HepG2 (cell line): ENCODE measurements around the gene KL. TPM values are rescaled to one million over a fixed set of nuclear protein-coding genes. Genes with fewer than 3 reads are reported as not detected.

Experiments used
- ATAC-seq: fragments of 200-7000 bp; cut with Tn5 transposase; 3 replicates; pipeline ENCODE4 v1.9.1; 2020; ENCODE audit warnings: mild to moderate bottlenecking, moderate library complexity
- BruUV-seq: library from RNA; stranded (reverse); fragments of 400-500 nt; replicated peaks from 2 replicates; lab custom pipeline; 2021; lab: Mats Ljungman, UMichigan
- CTCF ChIA-PET: fragments of 300-600 bp; formaldehyde crosslinking; extraction: SDS; loops from one replicate; lab custom pipeline; 2021; ENCODE audit warnings: low total read pairs, inconsistent platforms, low intra/inter-chr PET ratio; lab: Yijun Ruan, JAX
- POLR2A ChIA-PET: fragments of 350-600 bp; sonication (Branson Sonifier 250); formaldehyde crosslinking; loops from one replicate; lab custom pipeline; 2020; ENCODE audit warnings: antibody characterized with exemption, inconsistent platforms; lab: Yijun Ruan, JAX
- DNase-seq: peaks from one replicate; pipeline ENCODE4 v3.0.0-alpha.2; 2015; ENCODE audit warnings: low spot score
- FAIRE-seq: peaks from 3 replicates; lab custom pipeline; 2011; peaks lifted over from hg19 to GRCh38; lab: Jason Lieb, UNC
- H2AFZ ChIP-seq: one replicate; pipeline ENCODE4 v1.6.1; 2011; ENCODE audit warnings: low read length, inconsistent platforms
- H3K27ac ChIP-seq: fragments of 300-600 bp; 3 replicates; pipeline ENCODE4 v1.8.0; 2011; ENCODE audit warnings: mixed run types, mild to moderate bottlenecking, mixed read lengths, low read length, inconsistent platforms; ENCODE audit not compliant: insufficient read depth; ENCODE audit errors: extremely low read length
- H3K27me3 ChIP-seq, 2 experiments: fragments of 200-600 bp in 1 of 2; 2 replicates in 1 of 2; 3 replicates in 1 of 2; pipeline versions ENCODE4 v1.6.0 to v1.8.0; 2011; ENCODE audit warnings: low read length in 2 of 2, mild to moderate bottlenecking in 2 of 2, moderate library complexity in 2 of 2, inconsistent platforms in 1 of 2; ENCODE audit not compliant: insufficient read depth in 2 of 2, control insufficient read depth in 1 of 2
- H3K36me3 ChIP-seq, 2 experiments: fragments of 200-600 bp in 1 of 2; replicated peaks in 1 of 2; 2 replicates in 1 of 2; 3 replicates in 1 of 2; pipeline versions ENCODE4 v1.5.1 to v1.8.0; 2011; ENCODE audit warnings: low read length in 2 of 2, inconsistent platforms in 1 of 2; ENCODE audit not compliant: insufficient read depth in 2 of 2, control insufficient read depth in 1 of 2
- H3K4me1 ChIP-seq: 2 replicates; pipeline ENCODE4 v1.5.1; 2012; ENCODE audit warnings: low read length, inconsistent platforms; ENCODE audit not compliant: insufficient read depth
- H3K4me2 ChIP-seq: 2 replicates; pipeline ENCODE4 v1.6.0; 2011; ENCODE audit warnings: low read depth, low read length, inconsistent platforms
- H3K4me3 ChIP-seq, 3 experiments: fragments of 200-600 bp in 1 of 3; sonication (generic), shearing (Covaris generic) in 1 of 3; replicated peaks in 1 of 3; 2 replicates each; pipeline ENCODE4 v1.5.1; 2011 to 2016; ENCODE audit warnings: low read length in 3 of 3, inconsistent platforms in 2 of 3, low read depth in 2 of 3, mild to moderate bottlenecking in 2 of 3, control low read depth in 1 of 3, mixed read lengths in 1 of 3; ENCODE audit not compliant: insufficient read depth in 1 of 3
- H3K79me2 ChIP-seq: one replicate; pipeline ENCODE4 v1.6.1; 2011; ENCODE audit warnings: low read length, inconsistent platforms; ENCODE audit not compliant: insufficient read depth
- H3K9ac ChIP-seq: 2 replicates; pipeline ENCODE4 v1.6.0; 2011; ENCODE audit warnings: mild to moderate bottlenecking, low read depth, low read length, inconsistent platforms; ENCODE audit not compliant: insufficient read depth
- H3K9me3 ChIP-seq: 2 replicates; pipeline ENCODE4 v1.5.1; 2012; ENCODE audit warnings: mild to moderate bottlenecking, low read length
- H4K20me1 ChIP-seq: 2 replicates; pipeline ENCODE4 v1.6.0; 2011; ENCODE audit warnings: inconsistent platforms, mild to moderate bottlenecking, low read length, moderate library complexity; ENCODE audit not compliant: insufficient read depth
- AGO1 ChIP-seq: fragments of 200-400 bp; formaldehyde crosslinking; IDR thresholded peaks from 2 replicates; pipeline ENCODE4 v1.6.1; 2017; ENCODE audit warnings: mild to moderate bottlenecking, low read depth, low read length, moderate library complexity; ENCODE audit not compliant: poor library complexity, severe bottlenecking
- ATF7-NPFF ChIP-seq: sonication (generic); formaldehyde crosslinking; IDR thresholded peaks from 2 replicates; pipeline ENCODE4 v1.8.1; 2023; ENCODE audit warnings: mild to moderate bottlenecking, low read depth, missing genetic modification reagents, moderate library complexity
- GATA4 ChIP-seq: sonication (generic); IDR thresholded peaks from 2 replicates; pipeline ENCODE4 v1.6.1; 2016; ENCODE audit warnings: antibody characterized with exemption, low read depth, borderline replicate concordance
- MXD1 ChIP-seq: sonication (generic); formaldehyde crosslinking; IDR thresholded peaks from 2 replicates; pipeline ENCODE4 v1.4.0; 2020; ENCODE audit warnings: mild to moderate bottlenecking, missing genetic modification reagents
- POLR2AphosphoS5 ChIP-seq: IDR thresholded peaks from 2 replicates; pipeline ENCODE4 v1.6.1; 2012; ENCODE audit warnings: low read depth, low read length
- RARA ChIP-seq: IDR thresholded peaks from 2 replicates; pipeline ENCODE4 v1.6.1; 2016; ENCODE audit warnings: missing genetic modification reagents, missing compliant biosample characterization
- SALL2 ChIP-seq: sonication (generic); formaldehyde crosslinking; IDR thresholded peaks from 2 replicates; pipeline ENCODE4 v1.8.1; 2023; ENCODE audit warnings: mild to moderate bottlenecking, missing genetic modification reagents, inconsistent platforms
- SOX6 ChIP-seq, 2 experiments: fragments of 450-650 bp in 1 of 2; sonication (generic) in 1 of 2; formaldehyde crosslinking in 1 of 2; IDR thresholded peaks; 2 replicates each; pipeline versions ENCODE4 v1.4.0 to v1.6.1; 2017 to 2020; ENCODE audit warnings: antibody characterized with exemption in 1 of 2, mild to moderate bottlenecking in 1 of 2, missing genetic modification reagents in 1 of 2
- ZBTB1 ChIP-seq: sonication (generic); formaldehyde crosslinking; IDR thresholded peaks from 2 replicates; pipeline ENCODE4 v1.4.0; 2020; ENCODE audit warnings: missing genetic modification reagents, borderline replicate concordance
- ZBTB43 ChIP-seq: sonication (generic); formaldehyde crosslinking; conservative IDR thresholded peaks from 2 replicates; pipeline ENCODE4 v1.4.0; 2020; ENCODE audit warnings: missing genetic modification reagents
- ZBTB44 ChIP-seq: sonication (generic); formaldehyde crosslinking; IDR thresholded peaks from 2 replicates; pipeline ENCODE4 v1.4.0; 2020; ENCODE audit warnings: missing genetic modification reagents
- ZNF383 ChIP-seq: sonication (generic); formaldehyde crosslinking; IDR thresholded peaks from 2 replicates; pipeline ENCODE4 v1.4.0; 2020; ENCODE audit warnings: missing genetic modification reagents, mild to moderate bottlenecking, borderline replicate concordance
- WGBS: methylation state at CpG from one replicate; pipeline ENCODE4 v1.1.6; 2017; ENCODE audit warnings: low lambda C conversion rate; 5-methylcytosine and 5-hydroxymethylcytosine counted together
- in situ Hi-C: cut with HindIII; loops from 2 replicates; pipeline ENCODE4 v1.10.0; 2017; ENCODE audit warnings: low pct_unique_long_range_greater_than_20kb; ENCODE audit not compliant: extremely low pct_ligation_motif_present
- intact Hi-C: fragments of 100-400 bp; cut with micrococcal nuclease; formaldehyde crosslinking; loops from one replicate; pipeline ENCODE4 v1.10.0; 2022; ENCODE audit not compliant: unreplicated experiment
- polyA plus RNA-seq, 8 experiments: library from polyadenylated mRNA; depleted of rRNA in 3 of 8; stranded (reverse) in 7 of 8; unstranded in 1 of 8; fragments of >200 nt; fragmentation: Illumina TruSeq in 4 of 8; extraction: Trizol in 4 of 8; gene quantifications; 2 replicates each; pipeline versions ENCODE4 v1.2.1 to v1.2.3, GENCODE V29; 2011 to 2016; ENCODE audit warnings: low read depth in 4 of 8, missing spikeins in 1 of 8, mixed read lengths in 1 of 8; ENCODE audit not compliant: insufficient read depth in 1 of 8
- total RNA-seq, 5 experiments: library from RNA; depleted of rRNA; stranded (reverse); fragments of >200 nt; fragmentation: Illumina TruSeq; extraction: Trizol; gene quantifications; 2 replicates each; pipeline ENCODE4 v1.2.3, GENCODE V29; 2016; ENCODE audit warnings: low read depth in 1 of 5

KL gene
- total and polyA plus RNA-seq, 2 of the 13 experiments (the other 11 are each of a cell fraction or from before 2014, with no cell fraction given), result not detected

GRCh38 chr13:33100886-33101285 is 84.7 kb downstream of the KL start:
- ATAC-seq, result no peak

More at GRCh38 chr13:33100886-33101285, 84.7 kb downstream of the KL start:
- H3K4me3 ChIP-seq, result no peak overlapping the region
- H3K4me1 ChIP-seq, result peaks cover 13% of the 10 kb centered on the region
- peaks cover 0 to 11% of the 10 kb centered on the region in 2 experiments; a peak in 4 of 5 replicates for H3K36me3 ChIP-seq
- intact Hi-C loops (no loop called here), in situ Hi-C loops (no loop called here)
- H3K27ac ChIP-seq, result no peak overlapping the region
- H3K27me3 ChIP-seq, result no peaks in the 10 kb centered on the region
- no peak overlapping the region for H2AFZ ChIP-seq
- TF ChIP-seq ZBTB43 (CRISPR knock-in tag) (no peak), RARA (CRISPR knock-in tag) (no peak), GATA4 (no peak), MXD1 (CRISPR knock-in tag) (no peak), ZBTB44 (CRISPR knock-in tag) (no peak), SALL2 (CRISPR knock-in tag) (no peak), SOX6 (IDR thresholded peaks at IDR 0.05) (no peak), SOX6 (CRISPR knock-in tag; IDR thresholded peaks at IDR 0.05) (no peak), ATF7-NPFF (CRISPR knock-in tag) (no peak), AGO1 (no peak), POLR2AphosphoS5 (no peak), ZBTB1 (CRISPR knock-in tag) (no peak), ZNF383 (CRISPR knock-in tag) (no peak)
- CTCF ChIA-PET, result no interaction called here
- no peak overlapping the region for H3K4me2 ChIP-seq
- no peak for FAIRE-seq
- no peak for DNase-seq
- POLR2A ChIA-PET, result no interaction called here
- H3K9me3 ChIP-seq, result no peaks in the 10 kb centered on the region
- BruUV-seq, result no TSS peak
- H3K9ac ChIP-seq, result no peak overlapping the region
- H4K20me1 ChIP-seq, result no peaks in the 10 kb centered on the region
- 94% methylated on average over 3 of the region's 3 CpGs for WGBS
- no peaks in the 10 kb centered on the region for H3K79me2 ChIP-seq
